H9 (cell line): ENCODE measurements around the gene ZC3H18. TPM values are rescaled to one million over a fixed set of nuclear protein-coding genes. Genes with fewer than 3 reads are reported as not detected.

ENCODE experiments used
- DNase-seq: peaks from one replicate; pipeline ENCODE4 v3.0.0-alpha.2; 2017
- H2AFZ ChIP-seq: one replicate; pipeline ENCODE4 v1.6.1; 2013; ENCODE audit warnings: mild to moderate bottlenecking, low read length, control low read depth, moderate library complexity
- H2AK5ac ChIP-seq: 2 replicates; pipeline ENCODE4 v1.6.1; 2013; ENCODE audit warnings: low read length, control low read depth, mixed read lengths; ENCODE audit not compliant: insufficient read length
- H2BK120ac ChIP-seq: one replicate; pipeline ENCODE4 v1.6.1; 2013; ENCODE audit warnings: low read depth, mild to moderate bottlenecking, low read length, control low read depth, inconsistent platforms; ENCODE audit not compliant: poor library complexity, severe bottlenecking
- H2BK12ac ChIP-seq: 2 replicates; pipeline ENCODE4 v1.6.1; 2013; ENCODE audit warnings: low read length, control low read depth, mixed read lengths, low read depth; ENCODE audit not compliant: insufficient read length
- H2BK15ac ChIP-seq: 2 replicates; pipeline ENCODE4 v1.6.1; 2013; ENCODE audit warnings: low read depth, low read length, control low read depth
- H2BK20ac ChIP-seq: one replicate; pipeline ENCODE4 v1.6.1; 2013; ENCODE audit warnings: low read depth, mild to moderate bottlenecking, low read length, control low read depth, inconsistent platforms; ENCODE audit not compliant: poor library complexity, severe bottlenecking
- H2BK5ac ChIP-seq: 2 replicates; pipeline ENCODE4 v1.6.1; 2013; ENCODE audit warnings: low read length, control low read depth, mixed read lengths; ENCODE audit not compliant: insufficient read length
- H3K14ac ChIP-seq: 2 replicates; pipeline ENCODE4 v1.6.1; 2013; ENCODE audit warnings: low read length, control low read depth; ENCODE audit not compliant: insufficient read depth
- H3K18ac ChIP-seq: 2 replicates; pipeline ENCODE4 v1.6.1; 2013; ENCODE audit warnings: low read depth, mild to moderate bottlenecking, mixed read lengths, low read length, control low read depth; ENCODE audit not compliant: insufficient read length
- H3K23ac ChIP-seq: 2 replicates; pipeline ENCODE4 v1.6.1; 2013; ENCODE audit warnings: low read length, control low read depth, mixed read lengths, low read depth; ENCODE audit not compliant: insufficient read length
- H3K23me2 ChIP-seq: 2 replicates; pipeline ENCODE4 v1.6.1; 2013; ENCODE audit warnings: low read depth, mild to moderate bottlenecking, mixed read lengths, low read length, control low read depth; ENCODE audit not compliant: insufficient read length, poor library complexity, severe bottlenecking
- H3K27ac ChIP-seq: 2 replicates; pipeline ENCODE4 v1.5.1; 2013; ENCODE audit warnings: low read length, control low read depth, mixed read lengths, low read depth; ENCODE audit not compliant: insufficient read length
- H3K27me3 ChIP-seq: 2 replicates; pipeline ENCODE4 v1.6.1; 2013; ENCODE audit warnings: low read length, control low read depth, inconsistent platforms; ENCODE audit not compliant: insufficient read depth
- H3K4ac ChIP-seq: 2 replicates; pipeline ENCODE4 v1.6.1; 2013; ENCODE audit warnings: low read depth, mild to moderate bottlenecking, control low read depth, inconsistent platforms, low read length, moderate library complexity
- H3K4me1 ChIP-seq: 2 replicates; pipeline ENCODE4 v1.6.1; 2013; ENCODE audit warnings: low read length, control low read depth, inconsistent platforms; ENCODE audit not compliant: insufficient read depth
- H3K4me2 ChIP-seq: 2 replicates; pipeline ENCODE4 v1.6.1; 2013; ENCODE audit warnings: low read length, control low read depth, mixed read lengths; ENCODE audit not compliant: insufficient read length, insufficient read depth
- H3K56ac ChIP-seq: 2 replicates; pipeline ENCODE4 v1.6.1; 2013; ENCODE audit warnings: low read depth, mild to moderate bottlenecking, mixed read lengths, low read length, control low read depth; ENCODE audit not compliant: insufficient read length
- H3K79me1 ChIP-seq: 2 replicates; pipeline ENCODE4 v1.6.1; 2013; ENCODE audit warnings: low read depth, mild to moderate bottlenecking, moderate library complexity, low read length, control low read depth, inconsistent platforms; ENCODE audit not compliant: insufficient read depth, poor library complexity, severe bottlenecking
- H3K79me2 ChIP-seq: 2 replicates; pipeline ENCODE4 v1.6.1; 2013; ENCODE audit warnings: low read length, control low read depth, inconsistent platforms; ENCODE audit not compliant: insufficient read depth
- H3K9ac ChIP-seq: 2 replicates; pipeline ENCODE4 v1.6.1; 2013; ENCODE audit warnings: low read length, control low read depth, mixed read lengths; ENCODE audit not compliant: insufficient read length; ENCODE audit errors: extremely low read depth
- H3K9me3 ChIP-seq: one replicate; pipeline ENCODE4 v1.6.1; 2013; ENCODE audit warnings: low read depth, low read length, inconsistent platforms; ENCODE audit not compliant: control insufficient read depth
- H3T11ph ChIP-seq: one replicate; pipeline ENCODE4 v1.6.1; 2013; ENCODE audit warnings: mild to moderate bottlenecking, low read length, control low read depth, inconsistent platforms
- H4K20me1 ChIP-seq: one replicate; pipeline ENCODE4 v1.6.1; 2013; ENCODE audit not compliant: control insufficient read depth, insufficient read length, insufficient read depth
- H4K5ac ChIP-seq: 2 replicates; pipeline ENCODE4 v1.6.1; 2013; ENCODE audit warnings: low read depth, mild to moderate bottlenecking, mixed read lengths, low read length, control low read depth; ENCODE audit not compliant: insufficient read length
- H4K8ac ChIP-seq: replicated peaks from 2 replicates; pipeline ENCODE4 v1.6.1; 2013; ENCODE audit warnings: low read length, control low read depth, mixed read lengths, low read depth; ENCODE audit not compliant: insufficient read length
- H4K91ac ChIP-seq: 2 replicates; pipeline ENCODE4 v1.6.1; 2013; ENCODE audit warnings: low read depth, mild to moderate bottlenecking, moderate library complexity, mixed read lengths, low read length, control low read depth; ENCODE audit not compliant: insufficient read length
- H3K27ac Mint-ChIP-seq, 3 experiments: 2 replicates in 2 of 3; 3 replicates in 1 of 3; pipeline ENCODE4 v1.8.0; 2020 to 2021; ENCODE audit warnings: mixed read lengths in 3 of 3, mild to moderate bottlenecking in 1 of 3, moderate library complexity in 1 of 3
- H3K27me3 Mint-ChIP-seq: 2 replicates; pipeline ENCODE4 v1.8.0; 2021; ENCODE audit warnings: low read depth, mild to moderate bottlenecking, moderate library complexity, mixed read lengths
- H3K36me3 Mint-ChIP-seq, 3 experiments: 2 replicates in 2 of 3; 3 replicates in 1 of 3; pipeline ENCODE4 v1.8.0; 2020 to 2021; ENCODE audit warnings: low read depth in 3 of 3, mixed read lengths in 3 of 3; ENCODE audit not compliant: insufficient read depth in 1 of 3
- H3K4me1 Mint-ChIP-seq, 2 experiments: 2 replicates each; pipeline ENCODE4 v1.8.0; 2020; ENCODE audit warnings: mixed read lengths in 2 of 2
- H3K4me3 Mint-ChIP-seq, 2 experiments: 2 replicates in 1 of 2; 3 replicates in 1 of 2; pipeline ENCODE4 v1.8.0; 2020 to 2021; ENCODE audit warnings: mild to moderate bottlenecking in 2 of 2, mixed read lengths in 2 of 2, moderate library complexity in 1 of 2
- H3K9me3 Mint-ChIP-seq, 2 experiments: 2 replicates in 1 of 2; 3 replicates in 1 of 2; pipeline ENCODE4 v1.8.0; 2020; ENCODE audit warnings: mild to moderate bottlenecking in 2 of 2, mixed read lengths in 2 of 2, moderate library complexity in 1 of 2
- CTCF ChIP-seq: fragments of 200-600 bp; sonication (generic); conservative IDR thresholded peaks from 3 replicates; pipeline ENCODE4 v1.8.0; 2021; ENCODE audit warnings: antibody characterized with exemption, mild to moderate bottlenecking
- WGBS: extraction: QIAGEN DNeasy Blood & Tissue Kit; methylation state at CpG from one replicate; pipeline ENCODE4 v1.1.7; 2013; ENCODE audit warnings: missing lambda C conversion rate, low lambda C conversion rate, mixed read lengths; ENCODE audit not compliant: insufficient read length; ENCODE audit errors: extremely low coverage; 5-methylcytosine and 5-hydroxymethylcytosine counted together
- total RNA-seq: library from RNA; stranded (reverse); gene quantifications from 2 replicates; pipeline ENCODE4 v1.2.1, GENCODE V29; 2021

ZC3H18 gene
- total RNA-seq, 1 experiment from 2014 or later = 69.7 TPM

DNA sequence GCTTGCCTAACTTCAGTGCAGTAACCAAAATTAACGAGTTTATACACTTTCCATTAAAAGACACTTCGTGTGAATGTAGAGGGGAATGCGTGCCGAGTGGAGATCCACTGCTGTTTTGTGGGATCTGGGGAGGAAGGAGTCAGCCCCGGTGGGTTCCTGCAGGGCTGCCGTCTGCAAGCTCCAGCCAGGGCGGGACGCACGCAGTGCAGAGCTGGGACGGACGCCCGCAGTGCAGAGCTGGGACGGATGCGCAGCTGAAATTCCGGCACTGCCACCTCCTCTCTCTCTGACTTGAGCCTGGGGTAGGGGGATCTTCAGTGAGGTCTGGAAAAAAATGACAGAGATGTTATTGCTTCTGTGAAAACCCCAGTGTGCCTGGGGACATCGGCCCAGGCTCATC, 16.5 kb upstream of the ZC3H18 start:
- Histone ChIP-seq H3K79me1 (no peaks in the 10 kb centered on the region), H3K4me1 (no peaks in the 10 kb centered on the region), H3K14ac (no peak overlapping the region), H2BK15ac (no peak overlapping the region), H4K91ac (no peak overlapping the region), H2AK5ac (no peak overlapping the region), H3K56ac (no peak overlapping the region), H2AFZ (no peak overlapping the region), H3K4me2 (no peak overlapping the region), H4K5ac (no peak overlapping the region), H3K79me2 (no peaks in the 10 kb centered on the region), H2BK20ac (no peak overlapping the region), H3K18ac (no peak overlapping the region), H4K20me1 (no peaks in the 10 kb centered on the region), H3K9ac (no peak overlapping the region), H2BK5ac (no peak overlapping the region), H3K27me3 (no peaks in the 10 kb centered on the region), H3K9me3 (no peaks in the 10 kb centered on the region), H4K8ac (no peak overlapping the region), H3K23me2 (no peaks in the 10 kb centered on the region), H3K4ac (no peak overlapping the region), H2BK12ac (no peak overlapping the region), H3T11ph (no peak overlapping the region), H3K27ac (no peak overlapping the region), H3K23ac (no peak overlapping the region), H2BK120ac (no peak overlapping the region)
- peaks cover 4 to 22% of the 10 kb centered on the region in 2 experiments; a peak in 3 of 4 replicates for H3K4me1 Mint-ChIP-seq
- no peak for DNase-seq
- no CpG with 5 or more reads among the region's 16 CpGs for WGBS
- no peak overlapping the region for H3K27ac Mint-ChIP-seq
- H3K4me3 Mint-ChIP-seq = no peak overlapping the region
- H3K36me3 Mint-ChIP-seq = no peaks in the 10 kb centered on the region; a peak in 1 of 7 replicates
- peaks cover 3 to 4% of the 10 kb centered on the region in 2 experiments; a peak in 2 of 5 replicates for H3K9me3 Mint-ChIP-seq
- TF ChIP-seq CTCF = no peak
- peaks cover 28% of the 10 kb centered on the region for H3K27me3 Mint-ChIP-seq
